Stomach (tissue), 4 donors: ENCODE results near the gene PRRT1B.

ENCODE experiments used
- CTCF ChIP-seq, 7 experiments: fragments of 450-650 bp in 4 of 7; fragments of 200-600 bp in 3 of 7; sonication (generic) in 3 of 7; IDR thresholded peaks; one replicate each; pipeline ENCODE4 v1.5.1; 2016 to 2019; ENCODE audit warnings: antibody characterized with exemption in 7 of 7, control low read depth in 2 of 7, mild to moderate bottlenecking in 1 of 7
- EP300 ChIP-seq: sonication (generic); formaldehyde crosslinking; IDR thresholded peaks from one replicate; pipeline ENCODE4 v1.6.1; 2017; ENCODE audit warnings: antibody characterized with exemption
- POLR2A ChIP-seq, 4 donors: fragments of 450-650 bp; IDR thresholded peaks; one replicate each; pipeline ENCODE4 v1.6.1; 2016; ENCODE audit warnings: antibody characterized with exemption in 4 of 4, control low read depth in 2 of 4, mild to moderate bottlenecking in 1 of 4, moderate library complexity in 1 of 4
- POLR2AphosphoS5 ChIP-seq, 3 donors: sonication (generic); formaldehyde crosslinking; IDR thresholded peaks; one replicate each; pipeline ENCODE4 v1.6.1; 2016; ENCODE audit warnings: antibody characterized with exemption in 3 of 3

GRCh38 chr9:131575946-131576853 is 30.9 kb downstream of the PRRT1B start:
- TF ChIP-seq CTCF (IDR thresholded peaks at IDR 0.05) (no peak), POLR2A (IDR thresholded peaks at IDR 0.05) (no peak), POLR2AphosphoS5 (IDR thresholded peaks at IDR 0.05) (no peak), EP300 (no peak)
